Panc1 (cell line): ENCODE measurements around the gene NR4A3. TPM values are rescaled to one million over a fixed set of nuclear protein-coding genes. Genes with fewer than 3 reads are reported as not detected.

Experiments used
- ATAC-seq: fragments of 200-7000 bp; cut with Tn5 transposase; 2 replicates; pipeline ENCODE4 v1.9.1; 2020; ENCODE audit warnings: mild to moderate bottlenecking, moderate library complexity
- BruUV-seq: library from RNA; stranded (reverse); fragments of 400-500 nt; replicated peaks from 2 replicates; lab custom pipeline; 2021; lab: Mats Ljungman, UMichigan
- CTCF ChIA-PET: fragments of 300-600 bp; sonication (Branson Sonifier 250); formaldehyde crosslinking; loops from one replicate; lab custom pipeline; 2022; ENCODE audit warnings: antibody characterized with exemption; lab: Charles Lee
- POLR2A ChIA-PET: fragments of 300-600 bp; sonication (Branson Sonifier 250); formaldehyde crosslinking; loops from one replicate; lab custom pipeline; 2022; ENCODE audit warnings: antibody characterized with exemption; lab: Charles Lee
- DNase-seq: peaks from one replicate; pipeline ENCODE4 v3.0.0-alpha.2; 2010; ENCODE audit warnings: low read depth, low spot score
- H3K27ac ChIP-seq: 2 replicates; pipeline ENCODE4 v1.5.1; 2011; ENCODE audit warnings: mild to moderate bottlenecking, low read length, inconsistent platforms
- H3K27me3 ChIP-seq: fragments of 200-500 bp; sonication (Bioruptor generic); 2 replicates; pipeline ENCODE4 v1.6.0; 2014; ENCODE audit warnings: low read length, inconsistent platforms; ENCODE audit not compliant: control insufficient read depth, insufficient read depth
- H3K36me3 ChIP-seq: fragments of 200-500 bp; sonication (Bioruptor generic); 2 replicates; pipeline ENCODE4 v1.5.1; 2014; ENCODE audit warnings: inconsistent platforms, mild to moderate bottlenecking, low read length, moderate library complexity; ENCODE audit not compliant: control insufficient read depth, insufficient read depth
- H3K4me1 ChIP-seq: 2 replicates; pipeline ENCODE4 v1.5.1; 2011; ENCODE audit warnings: inconsistent platforms, mild to moderate bottlenecking, low read length, moderate library complexity; ENCODE audit not compliant: control insufficient read depth, insufficient read depth
- H3K4me3 ChIP-seq, 2 experiments: 2 replicates each; pipeline ENCODE4 v1.5.1; 2011 to 2012; ENCODE audit warnings: low read depth in 2 of 2, low read length in 2 of 2, mild to moderate bottlenecking in 2 of 2, inconsistent platforms in 1 of 2, moderate library complexity in 1 of 2
- H3K9me3 ChIP-seq: fragments of 200-500 bp; sonication (Bioruptor generic); 2 replicates; pipeline ENCODE4 v1.5.1; 2014; ENCODE audit warnings: low read depth, mild to moderate bottlenecking, inconsistent platforms, low read length, moderate library complexity; ENCODE audit not compliant: control insufficient read depth, insufficient read depth
- CTCF ChIP-seq: fragments of 450-650 bp; IDR thresholded peaks from 2 replicates; pipeline ENCODE4 v1.5.1; 2017; ENCODE audit warnings: mild to moderate bottlenecking
- POLR2AphosphoS5 ChIP-seq: IDR thresholded peaks from 2 replicates; pipeline ENCODE4 v1.6.1; 2012; ENCODE audit warnings: mild to moderate bottlenecking, low read depth, low read length, moderate library complexity
- SIN3A ChIP-seq: IDR thresholded peaks from 2 replicates; pipeline ENCODE4 v1.6.1; 2012; ENCODE audit warnings: low read depth, mild to moderate bottlenecking, low read length, moderate library complexity, borderline replicate concordance; ENCODE audit not compliant: insufficient read depth
- TCF7L2 ChIP-seq: IDR thresholded peaks from 2 replicates; pipeline ENCODE4 v1.6.1; 2011; ENCODE audit warnings: mild to moderate bottlenecking, low read depth, low read length, inconsistent platforms
- in situ Hi-C: cut with HindIII; loops from 2 replicates; pipeline ENCODE4 v1.10.0; 2016; ENCODE audit warnings: low sequenced_read_pairs, low pct_unique_long_range_greater_than_20kb
- intact Hi-C: fragments of 100-400 bp; cut with micrococcal nuclease; formaldehyde crosslinking; loops from one replicate; pipeline ENCODE4 v1.10.0; 2022; ENCODE audit not compliant: unreplicated experiment
- total RNA-seq: library from RNA; stranded (reverse); gene quantifications from one replicate; pipeline ENCODE4 v1.2.1, GENCODE V29; 2021; ENCODE audit not compliant: unreplicated experiment
- TF ChIP-seq, protein P1 (sequence below), 2 experiments: IDR thresholded peaks; 2 replicates each; pipeline ENCODE4 v1.6.1; 2011 to 2012; ENCODE audit warnings: low read depth in 2 of 2, control low read depth in 1 of 2, low read length in 1 of 2, mild to moderate bottlenecking in 1 of 2, moderate library complexity in 1 of 2; ENCODE audit not compliant: insufficient read depth in 1 of 2

NR4A3 gene
- total RNA-seq, 1 experiment from 2014 or later: 0.13 TPM

DNA sequence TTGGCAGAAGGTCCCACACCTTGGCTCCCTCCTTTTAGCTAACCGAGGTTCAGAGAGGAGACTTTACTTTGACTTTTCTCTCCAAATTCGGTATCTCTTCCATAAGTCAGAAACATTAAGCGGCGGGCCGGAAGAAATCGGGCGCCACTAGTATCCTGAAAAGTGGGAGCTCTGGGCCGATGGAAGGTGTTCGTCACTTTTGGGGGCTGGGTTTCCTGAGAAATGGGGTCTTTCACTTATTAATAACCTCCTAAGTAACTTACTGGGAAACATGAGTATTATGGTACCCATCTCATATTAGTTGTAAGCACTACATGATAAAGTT is 85.5 kb downstream of the NR4A3 start:
- CTCF ChIA-PET: no interaction called here
- no peak for ATAC-seq
- no TSS peak for BruUV-seq

GRCh38 chr9:99911600-99911999 is 89.9 kb downstream of the NR4A3 start:
- peaks cover 5% of the 10 kb centered on the region; the same call in 1 of the 2 replicates for H3K36me3 ChIP-seq
- in situ Hi-C loops: no loop called here
- no peaks in the 10 kb centered on the region for H3K27me3 ChIP-seq
- ChIA-PET POLR2A (no interaction called here), CTCF (no interaction called here)
- DNase-seq: no peak
- no peak overlapping the region for H3K27ac ChIP-seq
- H3K9me3 ChIP-seq: no peaks in the 10 kb centered on the region
- no peak for ATAC-seq
- no TSS peak for BruUV-seq
- peaks cover 3% of the 10 kb centered on the region; the same call in 1 of the 2 replicates for H3K4me1 ChIP-seq
- H3K4me3 ChIP-seq: no peak overlapping the region
- TF ChIP-seq POLR2AphosphoS5: no peak
- intact Hi-C loops: no loop called here

More for the DNA sequence above, 85.5 kb downstream of the NR4A3 start:
- in situ Hi-C loops (no loop called here), intact Hi-C loops (loop anchor here (5.0 kb wide), 1 partner anchor 85 kb away; the partner anchor contains the start of gene NR4A3)
- H3K9me3 ChIP-seq: no peaks in the 10 kb centered on the region
- H3K4me3 ChIP-seq: peak overlapping the region; percentile 66 to 75
- POLR2A ChIA-PET: interaction anchor here (0.7 kb wide), 1 partner anchor 88 kb away, joined by 4 read pairs; no protein-coding TSS in a partner anchor
- DNase-seq: no peak
- H3K27me3 ChIP-seq: no peaks in the 10 kb centered on the region
- H3K36me3 ChIP-seq: peaks cover 5% of the 10 kb centered on the region; the same call in 1 of the 2 replicates
- peak overlapping the region; percentile 81 for H3K27ac ChIP-seq
- H3K4me1 ChIP-seq: peaks cover 3% of the 10 kb centered on the region; the same call in 1 of the 2 replicates
- TF ChIP-seq SIN3A (no peak), POLR2AphosphoS5 (no peak), CTCF (no peak), TCF7L2 (no peak)
- TF ChIP-seq, protein P1, sequence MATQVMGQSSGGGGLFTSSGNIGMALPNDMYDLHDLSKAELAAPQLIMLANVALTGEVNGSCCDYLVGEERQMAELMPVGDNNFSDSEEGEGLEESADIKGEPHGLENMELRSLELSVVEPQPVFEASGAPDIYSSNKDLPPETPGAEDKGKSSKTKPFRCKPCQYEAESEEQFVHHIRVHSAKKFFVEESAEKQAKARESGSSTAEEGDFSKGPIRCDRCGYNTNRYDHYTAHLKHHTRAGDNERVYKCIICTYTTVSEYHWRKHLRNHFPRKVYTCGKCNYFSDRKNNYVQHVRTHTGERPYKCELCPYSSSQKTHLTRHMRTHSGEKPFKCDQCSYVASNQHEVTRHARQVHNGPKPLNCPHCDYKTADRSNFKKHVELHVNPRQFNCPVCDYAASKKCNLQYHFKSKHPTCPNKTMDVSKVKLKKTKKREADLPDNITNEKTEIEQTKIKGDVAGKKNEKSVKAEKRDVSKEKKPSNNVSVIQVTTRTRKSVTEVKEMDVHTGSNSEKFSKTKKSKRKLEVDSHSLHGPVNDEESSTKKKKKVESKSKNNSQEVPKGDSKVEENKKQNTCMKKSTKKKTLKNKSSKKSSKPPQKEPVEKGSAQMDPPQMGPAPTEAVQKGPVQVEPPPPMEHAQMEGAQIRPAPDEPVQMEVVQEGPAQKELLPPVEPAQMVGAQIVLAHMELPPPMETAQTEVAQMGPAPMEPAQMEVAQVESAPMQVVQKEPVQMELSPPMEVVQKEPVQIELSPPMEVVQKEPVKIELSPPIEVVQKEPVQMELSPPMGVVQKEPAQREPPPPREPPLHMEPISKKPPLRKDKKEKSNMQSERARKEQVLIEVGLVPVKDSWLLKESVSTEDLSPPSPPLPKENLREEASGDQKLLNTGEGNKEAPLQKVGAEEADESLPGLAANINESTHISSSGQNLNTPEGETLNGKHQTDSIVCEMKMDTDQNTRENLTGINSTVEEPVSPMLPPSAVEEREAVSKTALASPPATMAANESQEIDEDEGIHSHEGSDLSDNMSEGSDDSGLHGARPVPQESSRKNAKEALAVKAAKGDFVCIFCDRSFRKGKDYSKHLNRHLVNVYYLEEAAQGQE (IDR thresholded peaks at IDR 0.05; ENCODE audit: insufficient read depth in 1 of 2, low read depth in 2 of 2, low read length in 1 of 2): no peak

Other genes with a start within 250 kb of the NR4A3 start
- 11.5 TPM for gene STX17, start 84.8 kb downstream of the NR4A3 start, total RNA-seq